Measurements from ENCODE around the gene PTPRT.

The PTPRT gene

DNA sequence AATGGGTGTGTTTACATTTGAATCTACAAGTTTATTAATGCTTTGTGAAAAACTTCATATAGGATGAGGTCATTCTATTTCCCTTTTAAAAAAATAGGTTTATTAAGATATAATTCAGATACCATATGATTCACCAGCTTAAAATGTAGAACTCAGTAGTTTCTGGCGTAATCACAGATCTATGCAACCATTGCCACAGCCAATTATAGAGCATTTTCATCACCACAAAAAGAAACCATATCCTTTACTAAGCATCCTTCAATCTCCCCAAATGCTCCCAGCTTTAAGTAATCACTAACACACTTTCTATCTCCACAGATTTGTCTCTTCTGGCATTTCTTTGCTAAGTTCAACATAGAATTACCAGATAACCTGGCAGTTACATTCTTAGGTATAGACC lies 137.2 kb downstream of the PTPRT start:
- no peak overlapping the region for H3K4me3 ChIP-seq (ENCODE audit: low read length)
- no peak for DNase-seq (ENCODE audit: low read depth)
- TF ChIP-seq, protein P1, sequence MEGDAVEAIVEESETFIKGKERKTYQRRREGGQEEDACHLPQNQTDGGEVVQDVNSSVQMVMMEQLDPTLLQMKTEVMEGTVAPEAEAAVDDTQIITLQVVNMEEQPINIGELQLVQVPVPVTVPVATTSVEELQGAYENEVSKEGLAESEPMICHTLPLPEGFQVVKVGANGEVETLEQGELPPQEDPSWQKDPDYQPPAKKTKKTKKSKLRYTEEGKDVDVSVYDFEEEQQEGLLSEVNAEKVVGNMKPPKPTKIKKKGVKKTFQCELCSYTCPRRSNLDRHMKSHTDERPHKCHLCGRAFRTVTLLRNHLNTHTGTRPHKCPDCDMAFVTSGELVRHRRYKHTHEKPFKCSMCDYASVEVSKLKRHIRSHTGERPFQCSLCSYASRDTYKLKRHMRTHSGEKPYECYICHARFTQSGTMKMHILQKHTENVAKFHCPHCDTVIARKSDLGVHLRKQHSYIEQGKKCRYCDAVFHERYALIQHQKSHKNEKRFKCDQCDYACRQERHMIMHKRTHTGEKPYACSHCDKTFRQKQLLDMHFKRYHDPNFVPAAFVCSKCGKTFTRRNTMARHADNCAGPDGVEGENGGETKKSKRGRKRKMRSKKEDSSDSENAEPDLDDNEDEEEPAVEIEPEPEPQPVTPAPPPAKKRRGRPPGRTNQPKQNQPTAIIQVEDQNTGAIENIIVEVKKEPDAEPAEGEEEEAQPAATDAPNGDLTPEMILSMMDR (conservative IDR thresholded peaks at IDR 0.05; ENCODE audit: low read length) = no peak

DNA sequence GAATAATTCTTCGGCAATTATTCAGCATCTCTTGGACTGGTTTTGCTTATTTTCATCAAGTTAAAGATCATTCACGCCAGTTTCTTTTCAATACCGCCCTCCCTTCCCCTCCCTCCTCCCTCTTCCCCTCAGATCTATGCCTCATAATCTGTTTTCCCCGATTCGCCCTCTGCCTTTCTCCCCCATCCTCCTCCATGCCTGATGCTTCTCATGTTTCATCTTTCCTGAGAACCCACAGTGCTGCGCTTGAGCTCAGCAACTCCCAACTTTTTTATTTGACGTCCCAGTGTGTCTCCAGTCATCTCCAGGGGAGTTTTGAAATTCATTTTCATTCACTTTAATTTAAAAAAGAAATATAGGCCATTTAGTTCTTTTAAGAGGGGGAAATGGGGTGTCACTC lies 142.7 kb downstream of the PTPRT start:
- no peak for DNase-seq (ENCODE audit: low read depth)
- no peak overlapping the region for H3K4me3 ChIP-seq (ENCODE audit: low read length)
- TF ChIP-seq, protein P1 (conservative IDR thresholded peaks at IDR 0.05; ENCODE audit: low read length) = no peak

DNA sequence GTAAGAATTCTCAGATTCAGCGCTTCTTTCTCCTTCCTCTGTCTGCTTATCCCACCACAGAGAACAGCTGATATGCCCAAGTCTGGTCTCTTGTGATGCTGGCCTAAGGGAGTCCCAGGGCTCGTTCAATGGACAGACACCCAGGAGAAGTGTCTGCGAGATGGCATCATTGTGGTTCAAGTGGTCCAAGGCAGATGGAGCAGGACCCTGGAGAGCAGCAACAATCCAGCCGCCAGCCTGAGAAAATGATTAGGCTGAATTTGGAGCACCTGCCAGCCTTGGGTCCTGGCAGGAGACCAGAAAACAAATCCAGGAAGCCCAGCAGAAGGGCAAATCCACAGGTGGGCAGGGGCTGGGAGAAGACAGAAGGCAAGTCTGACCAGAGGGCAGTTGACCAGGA lies 145.8 kb downstream of the PTPRT start:
- TF ChIP-seq, protein P1 (conservative IDR thresholded peaks at IDR 0.05; ENCODE audit: low read length) = no peak
- H3K4me3 ChIP-seq (ENCODE audit: low read length) = no peak overlapping the region
- no peak for DNase-seq (ENCODE audit: low read depth)

DNA sequence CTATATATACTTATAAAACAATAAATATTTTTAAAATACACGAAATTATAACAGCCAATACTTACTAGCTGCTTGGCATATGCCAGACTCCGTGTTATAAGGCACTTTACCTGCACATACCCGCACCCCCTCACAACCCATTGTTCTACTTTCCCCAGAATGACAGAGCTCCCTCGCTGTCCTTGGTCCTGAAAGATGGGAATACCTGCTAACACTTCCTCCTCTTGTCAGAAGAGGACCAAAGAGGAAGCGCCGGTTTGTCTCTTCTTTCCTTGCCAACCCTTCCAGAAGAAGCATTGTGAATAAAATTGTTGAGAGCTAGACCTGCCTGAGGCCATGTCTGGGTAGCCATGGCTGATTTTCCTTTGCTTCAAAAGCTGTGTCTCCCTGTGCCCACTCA lies 149.3 kb downstream of the PTPRT start:
- H3K4me3 ChIP-seq (ENCODE audit: low read length) = no peak overlapping the region
- TF ChIP-seq, protein P1 (conservative IDR thresholded peaks at IDR 0.05; ENCODE audit: low read length) = no peak
- no peak for DNase-seq (ENCODE audit: low read depth)

DNA sequence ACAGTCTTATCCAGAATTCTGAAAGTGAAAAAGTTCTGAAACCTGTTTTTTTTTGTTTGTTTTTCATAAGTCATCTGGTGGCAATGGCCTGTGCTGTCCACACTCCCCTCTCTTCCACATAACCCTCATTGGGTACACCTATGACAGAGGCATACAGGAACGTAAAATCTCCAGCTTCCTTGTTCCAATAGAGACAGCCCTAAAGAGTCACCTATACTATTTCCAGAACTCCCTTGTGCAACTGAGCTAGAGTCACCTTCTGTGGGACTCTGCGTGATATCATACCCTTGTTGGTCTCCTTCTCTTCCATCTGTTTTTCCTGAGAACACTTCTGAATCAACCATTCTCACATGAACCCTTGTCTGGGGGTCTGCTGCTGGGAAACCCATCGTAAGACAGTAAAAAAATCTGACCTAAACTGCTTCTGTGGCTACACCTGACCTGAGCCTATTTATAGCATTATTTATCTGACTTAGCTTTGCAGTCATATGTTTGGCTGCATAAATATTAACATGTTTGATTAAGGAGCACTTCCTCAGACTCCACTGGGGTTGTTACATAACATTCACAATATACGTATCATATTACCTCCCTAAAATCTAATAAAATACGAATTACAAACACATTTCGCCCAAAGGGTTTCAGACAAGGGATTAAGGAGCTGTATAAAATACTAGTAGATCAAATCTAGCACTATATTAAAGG lies 151.9 kb downstream of the PTPRT start:
- H3K4me3 ChIP-seq (ENCODE audit: low read length) = no peak overlapping the region
- TF ChIP-seq, protein P1 (conservative IDR thresholded peaks at IDR 0.05; ENCODE audit: low read length) = no peak
- DNase-seq (ENCODE audit: low read depth) = no peak

DNA sequence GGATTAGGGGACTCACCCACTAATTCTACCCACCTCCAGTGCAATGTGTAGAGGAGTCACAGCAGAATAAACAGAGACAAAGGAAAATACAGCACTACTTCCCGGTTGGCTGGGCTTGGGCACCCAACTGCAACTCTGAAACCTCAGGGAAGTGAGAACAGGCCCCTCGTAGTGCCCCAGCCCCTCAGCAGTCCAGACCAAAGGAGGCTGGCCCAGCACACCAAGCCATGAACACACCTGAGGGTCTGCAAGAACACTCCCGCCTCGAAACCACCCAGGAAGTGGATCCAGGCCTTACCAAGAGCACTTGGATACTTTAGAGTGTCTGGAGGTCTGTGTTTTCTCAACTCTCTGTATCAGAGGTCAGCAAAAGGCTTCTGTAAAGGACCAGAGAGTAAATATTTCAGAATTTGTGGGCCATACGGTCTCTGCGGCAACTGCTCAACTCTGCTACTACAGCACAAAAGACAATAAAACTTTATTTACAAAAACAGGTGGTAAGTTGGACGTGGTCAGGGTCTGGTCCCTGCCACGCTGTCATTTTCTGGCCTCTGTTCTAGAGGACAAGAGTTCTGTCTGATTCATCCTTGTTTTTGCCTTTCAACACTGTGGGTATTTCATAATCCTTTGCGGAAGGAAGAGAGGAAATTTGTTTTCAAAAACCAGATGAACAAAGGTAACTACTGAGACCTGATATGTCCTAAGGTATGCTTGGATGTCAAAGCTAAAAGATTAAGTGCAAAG lies 154.6 kb downstream of the PTPRT start:
- DNase-seq (ENCODE audit: low read depth) = no peak
- H3K4me3 ChIP-seq (ENCODE audit: low read length) = no peak overlapping the region
- TF ChIP-seq, protein P1 (conservative IDR thresholded peaks at IDR 0.05; ENCODE audit: low read length) = no peak

DNA sequence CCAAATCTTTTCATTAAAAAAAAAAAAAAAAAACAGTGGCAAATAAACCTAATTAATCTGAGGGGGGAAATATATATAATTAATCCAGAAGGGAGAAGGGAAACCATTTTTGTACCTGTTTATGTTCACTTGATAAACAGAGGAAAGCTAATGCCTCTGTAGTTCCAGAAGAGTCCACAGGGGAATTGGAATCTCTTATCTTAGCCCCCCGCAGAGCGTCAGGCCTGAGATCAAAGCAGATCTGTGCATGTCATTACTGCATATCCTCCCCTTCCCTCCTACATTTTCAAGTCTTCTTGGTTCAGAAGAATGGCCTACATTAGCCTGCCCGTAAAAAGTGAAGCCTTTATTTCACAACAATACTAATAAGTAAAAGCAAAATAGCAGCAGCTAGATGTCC lies 157.2 kb downstream of the PTPRT start:
- H3K4me3 ChIP-seq (ENCODE audit: low read length) = no peak overlapping the region
- TF ChIP-seq, protein P1 (conservative IDR thresholded peaks at IDR 0.05; ENCODE audit: low read length) = no peak
- no peak for DNase-seq (ENCODE audit: low read depth)

Measured in AG10803 (cell line).